Measurements from ENCODE around the gene PALLD.

DNA sequence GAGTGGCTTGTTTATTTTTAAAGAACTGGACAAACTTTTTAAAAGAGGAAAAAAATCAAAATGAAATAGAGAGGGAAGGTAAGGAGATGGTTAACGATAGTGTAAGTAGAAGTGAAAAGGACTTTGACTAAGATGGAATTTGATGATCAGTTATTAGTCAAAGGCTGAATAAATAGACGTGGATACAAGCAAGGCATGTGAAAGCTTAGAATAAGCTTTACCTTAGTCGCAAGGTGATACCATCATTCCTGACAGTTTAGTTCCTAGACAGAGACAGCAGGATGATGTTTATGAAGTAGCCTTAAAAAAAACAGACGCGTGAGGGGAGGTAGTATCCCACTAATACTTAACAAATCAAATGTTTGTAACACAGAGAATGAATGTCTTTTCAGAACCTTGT lies 97.3 kb downstream of the PALLD start:
- TF ChIP-seq, protein P1, sequence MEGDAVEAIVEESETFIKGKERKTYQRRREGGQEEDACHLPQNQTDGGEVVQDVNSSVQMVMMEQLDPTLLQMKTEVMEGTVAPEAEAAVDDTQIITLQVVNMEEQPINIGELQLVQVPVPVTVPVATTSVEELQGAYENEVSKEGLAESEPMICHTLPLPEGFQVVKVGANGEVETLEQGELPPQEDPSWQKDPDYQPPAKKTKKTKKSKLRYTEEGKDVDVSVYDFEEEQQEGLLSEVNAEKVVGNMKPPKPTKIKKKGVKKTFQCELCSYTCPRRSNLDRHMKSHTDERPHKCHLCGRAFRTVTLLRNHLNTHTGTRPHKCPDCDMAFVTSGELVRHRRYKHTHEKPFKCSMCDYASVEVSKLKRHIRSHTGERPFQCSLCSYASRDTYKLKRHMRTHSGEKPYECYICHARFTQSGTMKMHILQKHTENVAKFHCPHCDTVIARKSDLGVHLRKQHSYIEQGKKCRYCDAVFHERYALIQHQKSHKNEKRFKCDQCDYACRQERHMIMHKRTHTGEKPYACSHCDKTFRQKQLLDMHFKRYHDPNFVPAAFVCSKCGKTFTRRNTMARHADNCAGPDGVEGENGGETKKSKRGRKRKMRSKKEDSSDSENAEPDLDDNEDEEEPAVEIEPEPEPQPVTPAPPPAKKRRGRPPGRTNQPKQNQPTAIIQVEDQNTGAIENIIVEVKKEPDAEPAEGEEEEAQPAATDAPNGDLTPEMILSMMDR (IDR thresholded peaks at IDR 0.05; ENCODE audit: low read depth, low read length), result no peak
- TF ChIP-seq POLR2A (IDR thresholded peaks at IDR 0.05; ENCODE audit: extremely low read depth, insufficient read length), result no peak
